Pancreas (tissue), 10 donors: ENCODE data around the gene TYSND1. TPM values are rescaled to one million over a fixed set of nuclear protein-coding genes. Genes with fewer than 3 reads are reported as not detected.
"Not testable (repeated sequence)": the region's sequence is repeated elsewhere in the genome, so short reads cannot be mapped to it uniquely, and the experiment has no call there.

Experiments
- ATAC-seq, 4 donors: fragments of 200-7000 bp; cut with Tn5 transposase; one replicate each; pipeline versions ENCODE4 v1.8.0 to v1.9.1; 2020; ENCODE audit warnings: mild to moderate bottlenecking in 4 of 4, moderate library complexity in 4 of 4
- DNase-seq, 6 donors: peaks; one replicate each; pipeline ENCODE4 v3.0.0-alpha.2; 2020
- FAIRE-seq: peaks from 2 replicates; lab custom pipeline; 2012; peaks lifted over from hg19 to GRCh38; lab: Jason Lieb, UNC
- H3K27ac ChIP-seq, 4 donors: fragments of 200-600 bp; sonication (generic); 1 replicate in 3 of 4; 2 replicates in 1 of 4; pipeline versions ENCODE4 v1.5.0 to v1.8.0; 2020
- H3K27me3 ChIP-seq, 4 donors: fragments of 200-600 bp; one replicate each; pipeline ENCODE4 v1.8.0; 2021
- H3K36me3 ChIP-seq, 3 donors: fragments of 200-600 bp; sonication (generic) in 1 of 3; one replicate each; pipeline versions ENCODE4 v1.5.0 to v1.8.0; 2020 to 2021
- H3K4me1 ChIP-seq, 3 donors: fragments of 200-600 bp; one replicate each; pipeline ENCODE4 v1.8.0; 2021
- H3K4me3 ChIP-seq, 4 donors: fragments of 200-600 bp; sonication (generic) in 2 of 4; one replicate each; pipeline versions ENCODE4 v1.5.0 to v1.8.0; 2020 to 2021
- H3K9me3 ChIP-seq, 4 donors: fragments of 200-600 bp; one replicate each; pipeline ENCODE4 v1.8.0; 2021
- CTCF ChIP-seq, 4 donors: fragments of 200-600 bp; sonication (generic) in 3 of 4; IDR thresholded peaks; one replicate each; pipeline versions ENCODE4 v1.5.0 to v1.8.0; 2021; ENCODE audit warnings: antibody characterized with exemption in 4 of 4
- WGBS, 2 donors: extraction: QIAGEN DNeasy Blood & Tissue Kit; methylation state at CpG; one replicate each; pipeline ENCODE4 v1.1.7; 2013; 5-methylcytosine and 5-hydroxymethylcytosine counted together
- intact Hi-C, 3 donors: fragments of 100-400 bp; cut with DNase I; formaldehyde crosslinking; loops; one replicate each; pipeline versions ENCODE4 v1.11.1 to v1.14.2; 2022
- polyA plus RNA-seq, 2 donors: library from polyadenylated mRNA; stranded (reverse); fragments of 200-250 nt; gene quantifications; one replicate each; pipeline ENCODE4 v1.2.3, GENCODE V29; 2013
- total RNA-seq, 6 donors: library from RNA; stranded (reverse); fragmentation: NEBNext Ultra II Directional in 4 of 6; extraction: Animal tissue kit (Norgen Biotek cat#: 25700) in 4 of 6; gene quantifications; one replicate each; pipeline versions ENCODE4 v1.2.1 to v1.2.4, GENCODE V29; 2021 to 2023
- donor health status: healthy with polysubstance abuse.
- donor health status: DM: no; HTN: no; CAD: no; lungs with moderate emphysema.
- donor health status: DM: no; HTN: no; CAD: no.
- donor health status: control.
- donor health status: control.
- donor health status: Bipolar disorder and iron deficiency.
- donor health status: DM: yes; HTN: yes; CAD: no.
- donor health status: DM: no; HTN: no; CAD: no.
- donor health status: DM: no; HTN: no; CAD: no.
- donor health status: DM: yes; HTN: yes; CAD: no.

Gene TYSND1
- total and polyA plus RNA-seq, 8 donors: 6.7 to 9.5 (median 7.9) TPM

DNA sequence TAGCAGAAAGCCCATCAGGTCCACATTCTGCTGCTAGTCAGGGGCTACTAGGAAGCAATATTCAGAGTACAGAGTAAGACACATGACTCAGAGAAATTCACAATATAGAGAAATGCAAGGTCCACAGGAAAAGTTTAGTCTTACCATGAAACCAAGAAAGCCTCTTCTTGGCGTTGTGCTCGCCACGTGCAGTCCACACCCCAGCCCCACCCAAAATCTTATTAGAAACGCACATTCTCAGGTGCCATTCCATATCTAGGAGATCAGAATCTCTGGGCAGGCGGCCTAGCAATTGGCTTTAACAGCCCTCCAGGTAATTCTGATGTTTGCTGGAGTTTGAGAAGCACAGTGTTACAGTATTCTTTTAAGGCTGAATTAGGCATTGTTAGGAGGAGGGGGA, 39.6 kb upstream of the TYSND1 start:
- Histone ChIP-seq H3K27ac (no peak overlapping the region), H3K4me1 (no peaks in the 10 kb centered on the region), H3K4me3 (no peak overlapping the region), H3K9me3 (no peaks in the 10 kb centered on the region), H3K27me3 (no peaks in the 10 kb centered on the region), H3K36me3 (no peaks in the 10 kb centered on the region)
- ATAC-seq (no peak), FAIRE-seq (no peak), DNase-seq (no peak)
- TF ChIP-seq CTCF (IDR thresholded peaks at IDR 0.05): no peak
- 79 to 90% methylated on average over 5 of the region's 5 CpGs for WGBS, 2 donors
- intact Hi-C loops: no loop called here

- no peaks in the 10 kb centered on the region for H3K9me3 ChIP-seq
- DNase-seq: no peak
- no peak overlapping the region for H3K4me3 ChIP-seq
- H3K4me1 ChIP-seq: no peaks in the 10 kb centered on the region
- no peak overlapping the region for H3K27ac ChIP-seq
- intact Hi-C loops: no loop called here
- H3K36me3 ChIP-seq: no peaks in the 10 kb centered on the region
- no peaks in the 10 kb centered on the region for H3K27me3 ChIP-seq
- no peak for TF ChIP-seq CTCF (IDR thresholded peaks at IDR 0.05)
- WGBS, 2 donors: 66 to 70% methylated on average over 2 of the region's 2 CpGs
- ATAC-seq: no peak
- FAIRE-seq: no peak
Observed at GRCh38 chr10:70183304-70183703, 36.8 kb upstream of the TYSND1 start.

DNA sequence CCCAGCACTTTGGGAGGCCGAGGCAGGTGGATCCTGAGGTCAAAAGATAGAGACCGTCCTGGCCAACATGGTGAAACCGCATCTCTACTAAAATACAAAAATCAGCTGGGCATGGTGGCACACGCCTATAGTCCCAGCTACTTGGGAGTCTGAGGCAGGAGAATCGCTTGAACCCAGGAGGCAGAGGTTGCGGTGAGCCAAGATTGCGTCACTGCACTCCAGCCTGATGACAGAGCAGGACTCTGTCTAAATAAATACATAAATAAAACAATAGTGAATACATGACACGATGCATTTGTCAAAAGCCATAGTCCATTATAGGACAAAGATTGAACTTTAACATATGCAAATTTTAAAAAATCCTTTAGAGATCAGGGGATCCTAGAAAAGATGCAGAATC, 32.7 kb upstream of the TYSND1 start:
- H3K4me3 ChIP-seq, H3K36me3 ChIP-seq, intact Hi-C loops, H3K27ac ChIP-seq, DNase-seq, FAIRE-seq, H3K4me1 ChIP-seq, ATAC-seq, H3K9me3 ChIP-seq, H3K27me3 ChIP-seq: not testable (repeated sequence)
- WGBS, 2 donors: 84 to 91% methylated on average over 8 of the region's 8 CpGs

GRCh38 chr10:70178139-70178725, 31.7 kb upstream of the TYSND1 start:
- ATAC-seq (no peak), DNase-seq (no peak), FAIRE-seq (no peak)
- no peak for TF ChIP-seq CTCF (IDR thresholded peaks at IDR 0.05)
- Histone ChIP-seq H3K9me3 (no peaks in the 10 kb centered on the region), H3K4me1 (no peaks in the 10 kb centered on the region), H3K27me3 (no peaks in the 10 kb centered on the region), H3K36me3 (no peaks in the 10 kb centered on the region), H3K27ac (no peak overlapping the region), H3K4me3 (no peak overlapping the region)
- WGBS, 2 donors: 73 to 83% methylated on average over 4 of the region's 4 CpGs
- intact Hi-C loops: no loop called here

DNA sequence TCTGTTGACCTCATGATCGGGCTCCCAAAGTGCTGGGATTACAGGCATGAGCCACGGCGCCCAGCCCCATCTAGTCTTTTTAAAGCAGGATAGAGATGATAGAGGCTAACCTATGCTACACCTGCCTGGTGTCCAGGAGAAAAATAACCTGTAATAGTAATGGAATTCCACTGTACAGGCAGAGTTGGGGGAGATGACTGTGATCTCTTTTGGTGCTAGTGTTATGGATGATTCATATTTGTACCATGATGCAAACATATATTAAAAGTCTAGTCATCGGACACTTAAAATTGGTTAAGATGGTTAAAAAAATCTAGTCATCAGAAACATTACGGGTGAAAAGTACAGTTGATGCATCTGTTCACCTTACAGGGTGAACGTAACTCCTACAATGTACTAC, 29.9 kb upstream of the TYSND1 start:
- ATAC-seq: no peak
- no peak for FAIRE-seq
- no peaks in the 10 kb centered on the region for H3K4me1 ChIP-seq
- WGBS, 2 donors: 69 to 76% methylated on average over 6 of the region's 6 CpGs
- no peaks in the 10 kb centered on the region for H3K27me3 ChIP-seq
- H3K9me3 ChIP-seq: no peaks in the 10 kb centered on the region
- no peak overlapping the region for H3K27ac ChIP-seq
- no peak for DNase-seq
- intact Hi-C loops: no loop called here
- no peaks in the 10 kb centered on the region for H3K36me3 ChIP-seq
- H3K4me3 ChIP-seq: no peak overlapping the region
- no peak for TF ChIP-seq CTCF (IDR thresholded peaks at IDR 0.05)
